CD4-positive, alpha-beta T cell (primary cell): ENCODE measurements around the gene CDSN. TPM values are rescaled to one million over a fixed set of nuclear protein-coding genes. Genes with fewer than 3 reads are reported as not detected.
A peak's percentile ranks its signal among the peaks of the same experiment; 100 is the strongest.

Source experiments
- ATAC-seq: fragments of 200-7000 bp; cut with Tn5 transposase; one replicate; pipeline ENCODE4 v1.10.0; 2022; ENCODE audit warnings: mild to moderate bottlenecking; ENCODE audit not compliant: poor library complexity
- CTCF ChIA-PET: fragments of 350-600 bp; sonication (Branson Sonifier 250); formaldehyde crosslinking; loops from one replicate; lab custom pipeline; 2021; ENCODE audit warnings: antibody characterized with exemption, inconsistent platforms; lab: Charles Lee
- POLR2A ChIA-PET: fragments of 350-600 bp; sonication (Branson Sonifier 250); formaldehyde crosslinking; loops from one replicate; lab custom pipeline; 2021; ENCODE audit warnings: antibody characterized with exemption, inconsistent platforms; lab: Charles Lee
- DNase-seq, 14 experiments: peaks; one replicate each; pipeline ENCODE4 v3.0.0-alpha.2; 2013 to 2020; ENCODE audit warnings: mixed read lengths in 2 of 14
- H3K27ac ChIP-seq, 2 donors: one replicate each; pipeline versions ENCODE4 v1.5.1 to v1.7.0; 2013; ENCODE audit warnings: low read length in 2 of 2, low read depth in 1 of 2, mild to moderate bottlenecking in 1 of 2
- H3K27me3 ChIP-seq, 2 experiments: 1 replicate in 1 of 2; 2 replicates in 1 of 2; pipeline versions ENCODE4 v1.6.1 to v1.7.0; 2013; ENCODE audit warnings: low read length in 2 of 2, control low read depth in 1 of 2, mild to moderate bottlenecking in 1 of 2, moderate library complexity in 1 of 2; ENCODE audit not compliant: insufficient read depth in 2 of 2, control insufficient read depth in 1 of 2
- H3K36me3 ChIP-seq: one replicate; pipeline ENCODE4 v1.6.1; 2013; ENCODE audit warnings: low read length, control low read depth; ENCODE audit not compliant: insufficient read depth
- H3K4me1 ChIP-seq: one replicate; pipeline ENCODE4 v1.6.1; 2013; ENCODE audit warnings: low read length, control low read depth; ENCODE audit not compliant: insufficient read depth
- H3K4me3 ChIP-seq: one replicate; pipeline ENCODE4 v1.5.1; 2013; ENCODE audit warnings: mild to moderate bottlenecking, low read length, moderate library complexity
- H3K9me3 ChIP-seq, 2 experiments: 1 replicate in 1 of 2; 2 replicates in 1 of 2; pipeline versions ENCODE4 v1.6.1 to v1.7.0; 2013; ENCODE audit warnings: low read length in 2 of 2, mild to moderate bottlenecking in 2 of 2, control low read depth in 1 of 2, moderate library complexity in 1 of 2; ENCODE audit not compliant: control insufficient read depth in 1 of 2, insufficient read depth in 1 of 2
- H3K27ac Mint-ChIP-seq: one replicate; pipeline ENCODE4 v1.8.0; 2020; ENCODE audit warnings: mixed read lengths
- H3K27me3 Mint-ChIP-seq: one replicate; pipeline ENCODE4 v1.8.0; 2021; ENCODE audit warnings: mixed read lengths
- H3K36me3 Mint-ChIP-seq: one replicate; pipeline ENCODE4 v1.8.0; 2021; ENCODE audit warnings: low read depth, mixed read lengths
- H3K4me1 Mint-ChIP-seq: one replicate; pipeline ENCODE4 v1.8.0; 2021; ENCODE audit warnings: low read depth, mixed read lengths
- H3K4me3 Mint-ChIP-seq: one replicate; pipeline ENCODE4 v1.8.0; 2020; ENCODE audit warnings: mild to moderate bottlenecking, mixed read lengths
- H3K9me3 Mint-ChIP-seq: one replicate; pipeline ENCODE4 v1.8.0; 2020; ENCODE audit warnings: mixed read lengths
- CTCF ChIP-seq: fragments of 200-600 bp; IDR thresholded peaks from one replicate; pipeline ENCODE4 v1.8.0; 2022; ENCODE audit warnings: antibody characterized with exemption, mild to moderate bottlenecking
- intact Hi-C, 2 experiments: fragments of 100-400 bp; cut with DNase I in 1 of 2; cut with micrococcal nuclease in 1 of 2; formaldehyde crosslinking; loops; one replicate each; pipeline versions ENCODE4 v1.15.1 to v1.9.0; 2023 to 2025; cut with DNase I, micrococcal nuclease
- total RNA-seq, 174 experiments: library from RNA in 2 of 174; stranded (reverse) in 2 of 174; gene quantifications; one replicate each; pipeline ENCODE4 v1.2.3 and lab custom pipeline; 2021 to 2026

The CDSN gene
- total RNA-seq, 2 experiments from 2014 or later, result not detected

GRCh38 chr6:31096656-31097055 lies 23.6 kb downstream of the CDSN start:
- intact Hi-C loops, result no loop called here
- Histone ChIP-seq H3K27me3 (no peaks in the 10 kb centered on the region), H3K4me3 (no peak overlapping the region), H3K9me3 (no peaks in the 10 kb centered on the region), H3K4me1 (peaks cover 48% of the 10 kb centered on the region), H3K36me3 (no peaks in the 10 kb centered on the region), H3K27ac (no peak overlapping the region)
- ATAC-seq (no peak), DNase-seq (no peak)
- H3K4me3 Mint-ChIP-seq, result no peak overlapping the region
- CTCF ChIA-PET, result no interaction called here
- POLR2A ChIA-PET, result no interaction called here
- H3K27me3 Mint-ChIP-seq, result no peaks in the 10 kb centered on the region
- H3K4me1 Mint-ChIP-seq, result peaks cover 53% of the 10 kb centered on the region
- no peaks in the 10 kb centered on the region for H3K9me3 Mint-ChIP-seq
- no peak overlapping the region for H3K27ac Mint-ChIP-seq
- no peak for TF ChIP-seq CTCF
- H3K36me3 Mint-ChIP-seq, result no peaks in the 10 kb centered on the region

GRCh38 chr6:31096215-31096614 lies 24.0 kb downstream of the CDSN start:
- DNase-seq (no peak), ATAC-seq (no peak)
- peaks cover 57% of the 10 kb centered on the region for H3K4me1 Mint-ChIP-seq
- peaks cover 52% of the 10 kb centered on the region for H3K4me1 ChIP-seq
- no peaks in the 10 kb centered on the region for H3K9me3 Mint-ChIP-seq
- intact Hi-C loops, result no loop called here
- H3K27ac ChIP-seq, result no peak overlapping the region
- no peak for TF ChIP-seq CTCF
- H3K36me3 Mint-ChIP-seq, result no peaks in the 10 kb centered on the region
- no peaks in the 10 kb centered on the region for H3K27me3 ChIP-seq
- no peaks in the 10 kb centered on the region for H3K9me3 ChIP-seq
- ChIA-PET CTCF (interaction anchor here (1.5 kb wide), 1 partner anchor 17 kb away, joined by 5 read pairs; no protein-coding TSS in a partner anchor), POLR2A (no interaction called here)
- H3K36me3 ChIP-seq, result no peaks in the 10 kb centered on the region
- no peaks in the 10 kb centered on the region for H3K27me3 Mint-ChIP-seq
- no peak overlapping the region for H3K27ac Mint-ChIP-seq
- H3K4me3 ChIP-seq, result no peak overlapping the region
- peak overlapping the region; percentile 12 for H3K4me3 Mint-ChIP-seq

GRCh38 chr6:31094389-31094881 lies 25.8 kb downstream of the CDSN start:
- H3K9me3 ChIP-seq, result no peaks in the 10 kb centered on the region

More at GRCh38 chr6:31094389-31094881, 25.8 kb downstream of the CDSN start:
- H3K27ac Mint-ChIP-seq, result peak overlapping the region; percentile 86
- H3K9me3 Mint-ChIP-seq, result no peaks in the 10 kb centered on the region
- ChIA-PET POLR2A (interaction anchor here (0.7 to 1.5 kb wide), 12 partner anchors 14 to 497 kb away, joined by 3 to 7 read pairs (median 3); partner anchors contain the start of genes MDC1 and PSORS1C1), CTCF (interaction anchor here (1.2 to 2.3 kb wide), 3 partner anchors 13 to 15 kb away, joined by 3 to 12 read pairs (median 5); no protein-coding TSS in a partner anchor)
- TF ChIP-seq CTCF, result no peak
- H3K4me3 Mint-ChIP-seq, result peak overlapping the region; percentile 46
- Histone ChIP-seq H3K27ac (peak overlapping the region; percentile 44 to 57), H3K4me3 (no peak overlapping the region), H3K36me3 (no peaks in the 10 kb centered on the region), H3K4me1 (peaks cover 52% of the 10 kb centered on the region), H3K27me3 (no peaks in the 10 kb centered on the region)
- ATAC-seq (peak; percentile 89), DNase-seq (peak; percentile 12 to 82 (median 56))
- no peaks in the 10 kb centered on the region for H3K27me3 Mint-ChIP-seq
- no peaks in the 10 kb centered on the region for H3K36me3 Mint-ChIP-seq
- peaks cover 62% of the 10 kb centered on the region for H3K4me1 Mint-ChIP-seq
- intact Hi-C loops, result no loop called here
